Measurements from ENCODE around the gene FAM168A.
"Not testable (repeated sequence)": the region's sequence is repeated elsewhere in the genome, so short reads cannot be mapped to it uniquely, and the experiment has no call there.

Gene FAM168A

DNA sequence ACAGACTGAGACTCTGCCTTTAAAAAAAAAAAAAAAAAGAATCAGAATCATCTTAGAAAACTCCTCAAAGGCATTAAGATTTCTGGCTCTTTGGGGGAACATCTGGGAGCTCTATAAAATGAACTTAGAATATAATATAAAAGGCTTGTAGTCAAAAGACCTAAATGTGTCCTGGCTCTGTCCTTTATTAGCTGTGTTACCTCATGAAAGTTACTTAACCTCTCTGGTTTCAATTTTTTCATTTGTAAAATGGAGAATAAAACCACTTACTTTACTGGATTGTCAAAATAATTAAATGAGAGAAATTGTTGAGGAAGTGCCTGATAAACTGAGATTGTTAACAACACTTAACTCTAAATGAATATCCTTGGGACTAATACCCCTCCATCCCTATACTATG, 81.8 kb downstream of the FAM168A start:
- DNase-seq: no peak

DNA sequence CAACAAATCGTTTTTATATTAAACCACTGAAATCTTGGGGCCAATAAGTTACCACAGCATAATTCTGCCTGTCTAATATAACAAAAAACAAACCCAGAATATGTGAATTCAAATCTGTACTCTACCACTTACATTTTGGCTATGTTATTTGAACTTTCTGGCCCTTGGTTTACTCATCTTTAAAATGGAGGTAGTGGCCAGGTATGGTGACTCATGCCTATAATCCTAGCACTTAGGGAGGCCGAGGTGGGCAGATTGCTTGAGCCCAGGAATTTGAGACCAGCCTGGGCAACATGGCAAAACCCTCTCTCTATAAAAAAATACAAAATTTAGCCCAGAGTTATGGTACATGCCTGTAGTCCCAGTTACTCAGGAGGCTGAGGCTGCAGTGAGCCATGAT, 84.2 kb downstream of the FAM168A start:
- DNase-seq: no peak

DNA sequence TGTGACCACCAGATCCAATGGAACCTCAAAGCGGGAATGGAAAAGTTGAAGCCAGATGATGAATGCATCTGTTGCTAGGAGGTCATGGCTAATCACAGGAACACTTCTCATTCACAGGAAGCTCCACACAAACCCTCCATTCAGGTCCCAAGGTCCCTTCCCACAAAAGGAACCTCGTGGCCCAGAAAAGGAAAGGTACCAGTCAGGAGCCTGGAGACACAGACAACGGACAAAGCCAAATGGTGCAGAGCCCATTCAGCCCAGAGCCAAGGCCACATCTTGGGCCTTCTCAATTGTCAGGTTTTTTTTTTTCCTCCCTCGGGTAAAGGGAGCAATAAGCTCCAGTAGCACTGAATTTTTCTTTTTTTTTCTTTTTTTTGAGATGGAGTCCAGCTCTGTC, 87.0 kb downstream of the FAM168A start:
- no peak for DNase-seq

DNA sequence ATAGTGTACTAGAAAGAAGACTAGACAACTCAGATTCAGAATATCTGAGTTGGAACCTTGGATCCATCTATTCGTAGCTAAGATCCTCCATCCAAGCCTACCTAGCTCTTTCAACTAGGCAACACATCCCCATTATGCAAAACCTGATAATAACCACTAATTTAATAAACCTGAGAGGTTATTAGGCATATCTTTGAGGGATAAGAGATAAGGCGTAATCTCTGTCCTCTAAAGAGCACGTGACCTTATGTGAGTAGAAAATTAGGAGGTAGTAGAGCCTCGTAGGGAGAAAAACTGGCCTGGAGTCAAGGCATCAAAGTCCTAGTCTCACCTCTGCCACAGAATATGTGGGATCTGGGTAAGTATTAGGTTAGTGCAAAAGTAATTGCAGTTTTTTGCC, 87.8 kb downstream of the FAM168A start:
- no peak for DNase-seq

DNA sequence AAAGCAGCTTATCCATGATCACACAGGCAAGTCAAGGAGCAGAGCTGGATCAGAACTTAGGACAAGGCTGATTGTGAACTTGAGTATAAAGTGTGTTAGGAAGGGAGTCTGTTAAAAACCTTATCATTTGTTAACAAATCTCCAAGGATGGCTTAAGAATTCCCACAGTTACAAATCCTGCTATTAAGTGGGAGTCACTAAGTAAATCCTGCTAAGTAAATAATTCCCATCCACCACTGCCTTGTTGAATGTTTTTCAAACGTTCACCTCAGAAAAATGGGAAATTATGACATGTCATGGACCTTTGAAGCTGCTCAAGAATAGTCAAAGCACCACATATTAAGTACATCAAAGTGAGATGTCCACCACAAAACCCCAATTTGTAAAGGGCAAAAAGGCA, 88.7 kb downstream of the FAM168A start:
- DNase-seq: no peak

DNA sequence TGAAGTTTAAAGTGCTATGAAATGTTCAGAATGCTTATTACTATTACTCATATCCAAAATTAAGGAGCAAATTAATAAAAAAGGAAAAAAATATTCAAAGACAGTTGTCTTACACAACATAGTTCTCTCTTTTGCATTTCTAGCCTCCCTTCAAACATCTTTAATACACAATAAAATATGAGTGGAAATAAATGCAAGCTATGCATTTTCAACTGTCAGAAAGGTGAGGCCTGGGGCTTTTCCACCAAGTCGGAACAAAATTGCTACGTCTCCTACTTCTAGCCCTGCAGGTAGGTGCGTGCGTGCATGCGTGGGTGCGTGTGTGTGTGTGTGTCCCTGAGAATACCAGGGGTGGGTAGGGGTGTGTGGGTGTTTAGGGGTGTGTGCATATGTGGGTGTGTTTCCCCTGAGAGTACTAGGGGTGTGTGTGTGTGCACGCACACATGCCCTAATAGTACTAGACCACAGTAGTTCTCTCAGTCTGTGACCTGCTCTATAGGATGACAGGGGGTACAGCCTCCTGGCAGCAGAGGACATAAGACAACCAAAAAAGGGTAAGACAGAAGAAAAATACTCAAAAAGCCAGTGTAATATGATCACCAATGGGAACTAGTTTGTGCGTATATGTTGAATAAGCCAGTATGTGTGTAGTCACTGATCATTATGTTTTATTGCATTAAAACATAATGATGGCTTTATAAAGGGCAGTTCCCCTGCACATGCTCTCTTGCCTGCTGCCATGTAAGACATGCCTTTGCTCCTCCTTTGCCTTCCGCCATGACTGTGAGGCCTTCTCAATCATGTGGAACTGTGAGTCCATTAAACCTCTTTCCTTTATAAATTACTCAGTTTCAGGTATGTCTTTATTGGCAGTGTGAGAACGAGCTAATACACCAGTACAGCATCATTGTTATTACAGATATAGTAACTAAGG, 89.4 kb downstream of the FAM168A start:
- no peak for DNase-seq

DNA sequence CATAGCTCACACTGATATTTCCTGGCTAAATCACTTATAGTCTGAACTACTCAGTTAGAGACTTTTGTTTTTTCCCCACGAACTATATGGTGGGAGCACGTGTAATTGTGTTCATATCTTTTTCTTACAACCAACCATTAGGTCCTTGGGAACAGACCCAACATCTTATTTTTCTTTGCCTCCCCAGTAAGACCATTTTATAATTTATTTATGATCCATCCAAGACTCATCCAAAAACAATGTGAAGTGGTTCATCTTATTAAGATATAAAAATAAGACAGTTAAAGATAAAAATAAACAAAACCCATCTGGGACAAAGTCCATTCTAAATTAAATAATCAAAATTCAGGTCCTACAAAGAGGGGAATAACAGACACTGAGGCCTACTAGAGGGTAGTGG, 90.8 kb downstream of the FAM168A start:
- DNase-seq: no peak

DNA sequence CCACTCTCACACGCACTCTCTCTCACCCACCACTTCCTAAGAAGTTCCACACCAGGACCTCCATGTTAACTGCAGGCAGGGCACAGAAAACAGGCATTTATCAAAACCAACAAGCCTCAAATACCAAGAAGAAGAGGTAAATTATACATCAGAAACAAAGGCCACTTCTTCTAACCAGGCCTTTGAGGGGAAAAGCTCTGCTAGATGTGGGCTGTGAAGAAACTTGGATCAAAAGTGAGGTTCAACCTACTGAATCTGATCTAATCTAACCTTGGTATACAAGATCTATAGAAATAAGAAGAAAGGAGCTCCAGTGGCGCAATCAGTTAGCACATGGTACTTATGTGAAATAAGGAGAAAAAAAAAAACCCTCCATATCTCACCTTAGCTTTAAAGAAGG, 91.9 kb downstream of the FAM168A start:
- no peak for DNase-seq

DNA sequence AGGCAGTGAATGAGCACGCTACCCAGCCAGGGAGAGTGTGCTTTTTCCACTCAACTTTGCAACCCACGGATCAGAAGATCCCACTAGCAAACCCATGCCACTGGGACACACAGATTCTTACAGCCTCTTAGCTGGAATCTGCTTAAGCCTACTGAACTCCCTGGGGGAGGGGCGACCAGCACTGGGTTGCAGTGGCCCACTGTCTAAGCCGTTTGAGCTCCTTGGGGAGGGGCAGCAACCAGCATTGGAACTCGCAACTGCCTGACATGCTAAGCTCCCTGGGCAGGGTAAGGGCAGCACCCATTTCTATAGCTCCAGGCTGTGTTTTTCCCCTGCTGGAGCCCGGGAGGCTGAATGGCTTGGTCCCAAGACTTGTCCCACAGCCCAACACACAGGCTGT, 99.6 kb downstream of the FAM168A start:
- no peak for DNase-seq

DNA sequence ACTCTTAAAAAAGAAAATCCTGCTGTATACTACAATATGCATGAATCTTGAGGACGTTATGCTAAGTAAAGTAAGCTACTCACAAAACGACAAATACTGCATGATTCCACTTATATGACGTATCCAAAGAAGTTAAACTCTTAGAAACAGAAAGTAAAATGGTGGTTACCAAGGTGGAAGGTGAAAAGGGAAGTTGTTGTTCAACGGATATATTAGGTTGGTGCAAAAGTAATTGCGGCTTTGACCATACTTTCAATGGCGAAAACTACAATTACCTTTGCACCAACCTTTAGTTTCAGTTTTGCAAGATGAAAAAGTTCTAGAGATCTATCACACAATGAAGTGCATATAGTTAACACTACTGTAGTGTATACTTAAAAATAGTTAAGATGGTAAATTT, 101.8 kb downstream of the FAM168A start:
- no peak for DNase-seq

DNA sequence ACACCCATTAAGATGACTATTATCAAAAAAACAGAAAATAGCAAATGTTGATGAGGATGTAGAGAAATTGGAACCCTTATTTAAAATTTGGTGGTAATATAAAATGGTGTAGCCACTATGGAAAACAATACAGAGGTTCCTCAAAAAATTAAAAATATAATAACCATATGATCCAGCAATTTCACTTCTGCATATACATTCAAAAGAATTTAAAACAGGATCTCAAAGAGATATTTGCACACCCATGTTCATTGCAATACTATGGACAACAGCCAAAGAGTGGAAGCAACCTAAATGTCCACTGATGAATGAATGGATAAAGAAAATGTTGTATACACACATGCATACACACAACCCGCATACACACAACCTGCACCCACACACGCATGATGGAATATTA, 102.2 kb downstream of the FAM168A start:
- DNase-seq: no peak

DNA sequence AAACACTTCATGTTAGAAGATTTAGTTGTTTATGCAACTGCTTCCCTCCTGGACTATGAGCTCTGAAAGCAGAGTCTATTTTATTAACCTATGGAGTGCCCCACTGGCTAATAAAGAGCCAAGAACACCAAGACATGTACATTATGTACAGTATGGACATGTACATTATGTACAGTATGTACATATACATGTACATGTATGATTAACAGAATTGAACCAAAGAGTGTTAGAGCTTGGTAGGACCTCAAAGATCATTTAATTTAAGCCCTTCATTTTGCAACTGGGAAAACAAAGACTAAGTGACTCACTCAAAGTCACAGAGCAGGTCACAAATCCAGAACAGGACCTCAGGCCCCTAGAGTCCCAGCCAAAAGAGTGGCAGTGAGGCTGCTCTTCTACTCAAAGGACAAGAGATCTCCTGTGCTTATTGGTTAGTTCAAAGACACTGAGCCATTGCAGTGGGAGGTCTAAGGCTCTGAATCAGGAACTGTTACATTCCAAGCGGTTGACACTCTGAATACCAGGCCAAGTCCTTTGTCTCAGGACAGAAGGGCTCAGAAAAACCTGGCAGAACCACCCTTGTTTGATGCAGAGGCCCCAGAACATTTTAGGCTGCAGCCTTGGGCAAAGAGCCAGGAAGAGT, 103.8 kb downstream of the FAM168A start:
- no peak for DNase-seq

DNA sequence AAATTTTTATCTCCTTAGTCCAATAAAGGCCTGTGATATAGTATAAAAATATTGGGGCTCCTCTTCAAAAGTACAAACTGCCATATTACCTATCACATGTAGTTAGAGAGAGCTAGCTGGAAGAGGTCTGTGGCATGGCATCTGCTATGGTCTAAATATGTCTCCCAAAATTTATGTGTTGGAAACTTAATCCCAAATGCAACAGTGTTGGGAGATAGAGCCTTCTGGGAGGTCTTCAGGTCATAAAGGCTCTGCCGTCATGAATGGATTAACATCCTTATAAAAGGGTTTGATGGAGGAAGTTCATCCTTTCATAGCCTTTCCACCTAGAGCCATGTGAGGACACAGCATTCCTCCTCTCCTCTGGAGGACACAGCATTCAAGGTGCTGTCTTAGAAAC, 116.3 kb downstream of the FAM168A start:
- no peak for DNase-seq

DNA sequence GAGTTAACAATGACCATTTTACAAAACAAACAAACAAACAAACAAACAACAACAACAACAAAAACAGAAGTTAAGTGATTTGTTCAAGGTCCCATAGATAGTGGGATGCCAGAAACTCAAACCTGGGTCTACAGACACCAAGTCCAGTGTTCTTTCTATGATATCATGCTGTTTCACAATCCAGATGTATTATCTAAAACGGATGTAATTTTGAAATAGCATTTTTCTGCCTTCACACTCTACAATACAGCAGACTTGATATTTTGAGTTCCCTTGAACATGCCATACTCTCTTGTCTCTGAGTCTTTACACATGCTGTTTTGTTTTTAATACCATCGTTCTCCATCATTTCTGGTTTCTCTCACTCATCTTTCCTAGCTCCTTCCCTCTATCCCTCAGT, 117.2 kb downstream of the FAM168A start:
- peak; percentile 43 to 63 for DNase-seq

DNA sequence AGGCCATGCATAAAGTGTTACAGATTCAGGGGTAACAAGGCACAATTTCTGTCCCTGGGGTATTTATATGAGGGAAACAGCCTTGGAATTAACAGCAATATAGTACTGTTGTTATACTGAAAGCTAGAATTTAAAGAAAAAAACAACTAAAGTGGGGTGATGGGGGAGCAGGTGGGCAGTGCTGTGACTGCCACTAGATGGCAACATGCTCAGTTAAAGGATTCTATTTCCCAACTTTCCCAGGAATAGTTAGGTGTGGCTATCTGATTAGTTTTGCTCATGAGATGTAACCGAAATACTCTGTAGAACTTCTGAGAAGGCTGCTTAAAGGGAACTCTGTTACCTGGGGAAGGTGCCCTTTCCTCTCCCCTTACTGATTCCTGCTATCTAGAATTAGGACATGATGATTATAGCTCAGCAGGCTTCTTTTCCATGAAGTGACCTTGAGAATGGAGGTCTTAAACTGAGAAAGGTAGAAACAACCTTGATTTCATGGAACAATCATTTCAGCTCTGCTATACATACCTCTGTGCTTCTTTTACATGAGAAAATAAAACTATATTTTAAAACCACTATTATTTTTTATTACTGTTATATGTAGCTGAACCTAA, 119.1 kb downstream of the FAM168A start:
- DNase-seq: peak in 1 of 2 donors; percentile 31

DNA sequence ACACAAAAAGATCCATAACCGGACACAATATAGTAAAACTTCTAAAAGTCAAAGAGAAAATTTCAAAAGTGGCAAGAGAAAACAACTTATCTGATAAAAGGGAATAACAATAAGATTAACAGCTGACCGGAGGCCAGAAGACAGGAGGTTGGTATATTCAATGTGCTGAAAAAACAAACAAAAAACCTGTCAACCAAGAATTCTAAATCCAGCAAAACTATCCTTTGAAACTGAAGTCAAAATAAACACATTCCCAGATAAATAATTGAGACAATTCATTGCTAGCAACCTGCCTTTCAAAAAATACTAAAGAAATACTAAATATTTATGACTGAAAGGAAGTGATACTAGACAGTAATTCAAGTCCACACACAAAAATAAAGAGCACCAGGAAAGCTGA, 120.4 kb downstream of the FAM168A start:
- no peak for DNase-seq

DNA sequence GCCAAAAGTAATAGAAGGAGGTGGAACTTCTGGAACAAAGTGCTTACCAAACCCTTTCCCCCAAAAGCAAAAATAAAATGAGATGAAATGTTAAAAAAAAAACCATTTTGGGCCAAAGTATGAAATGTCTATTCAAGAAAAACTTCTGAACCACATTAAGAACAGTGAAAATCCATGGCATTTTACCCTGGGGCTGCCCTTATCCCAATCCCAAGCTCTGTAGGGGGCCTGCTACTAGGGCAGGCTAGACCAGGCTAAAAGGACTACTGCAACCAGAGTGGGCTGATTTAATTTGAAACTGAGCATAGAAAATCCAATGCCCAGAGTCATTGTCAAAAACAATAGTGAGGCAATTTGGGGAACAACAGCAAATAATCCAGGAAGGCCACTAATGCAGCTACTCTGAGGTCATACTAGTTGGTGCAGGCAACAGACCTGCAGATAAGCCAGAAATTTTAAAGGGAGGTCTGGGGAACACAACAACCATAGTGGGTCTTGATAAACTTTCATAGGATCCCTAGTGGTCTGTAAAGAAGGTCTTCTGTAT, 122.3 kb downstream of the FAM168A start:
- DNase-seq: peak; percentile 78 to 80

DNA sequence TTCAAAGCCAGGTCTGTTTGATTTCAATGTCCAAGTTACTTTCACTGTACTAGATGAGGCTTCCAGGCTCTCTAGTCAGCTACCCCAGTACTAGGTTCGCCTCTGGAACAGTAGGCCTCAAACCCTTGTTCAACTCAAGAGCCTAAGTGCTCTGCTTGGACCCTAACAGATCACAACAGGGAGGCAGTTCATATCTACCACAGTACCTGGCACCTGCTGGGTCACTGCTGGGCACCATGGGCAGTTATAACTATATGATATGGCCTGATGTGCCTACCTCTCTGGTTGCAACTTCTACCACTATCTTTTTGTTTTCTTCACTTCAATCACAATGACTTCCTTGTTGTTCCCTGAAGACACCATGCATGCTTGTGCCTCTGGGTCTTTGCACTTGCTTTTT, 124.7 kb downstream of the FAM168A start:
- no peak for DNase-seq

DNA sequence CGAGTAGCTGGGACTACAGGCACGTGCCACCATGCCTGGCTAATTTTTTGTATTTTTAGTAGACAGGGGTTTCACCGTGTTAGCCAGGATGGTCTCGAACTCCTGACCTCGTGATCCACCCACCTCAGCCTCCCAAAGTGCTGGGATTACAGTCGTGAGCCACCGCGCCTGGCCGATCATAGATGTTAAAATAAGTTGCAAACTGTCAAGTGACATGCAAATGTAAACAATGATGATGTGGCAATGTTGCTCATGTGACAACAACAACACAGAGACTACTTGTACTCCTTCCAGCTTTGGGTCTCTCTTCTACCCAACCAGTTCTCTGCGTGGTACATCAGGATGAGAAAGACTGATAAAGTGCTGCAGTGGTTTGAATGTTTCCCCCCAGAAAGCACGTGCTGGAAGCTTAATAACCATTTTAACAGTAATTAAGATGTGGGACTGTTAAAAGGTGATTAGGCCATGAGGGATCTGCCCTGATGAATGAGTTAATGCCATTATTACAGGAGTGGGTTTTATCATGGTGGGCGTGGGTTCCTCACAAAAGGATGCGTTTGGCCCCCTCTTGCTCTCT, 127.8 kb downstream of the FAM168A start:
- not testable (repeated sequence) for DNase-seq

DNA sequence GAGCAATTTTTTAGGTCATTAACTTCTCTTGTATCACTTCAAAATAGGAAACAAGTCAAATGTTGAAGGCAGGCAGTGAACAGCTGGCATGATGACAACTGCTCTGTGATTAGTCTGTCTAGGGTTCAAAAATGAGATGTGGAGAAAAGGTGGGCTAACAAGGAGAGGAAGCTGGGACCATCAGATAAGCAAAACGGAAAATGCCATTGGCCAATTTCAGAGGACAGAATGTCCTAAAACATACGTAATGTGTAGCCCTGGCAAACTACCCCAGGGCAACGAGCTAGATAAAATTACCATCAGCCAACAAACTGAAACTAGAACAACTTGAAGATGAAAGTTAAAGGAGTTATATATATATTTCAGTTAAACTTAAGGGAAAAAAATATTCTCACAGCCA, 128.5 kb downstream of the FAM168A start:
- DNase-seq: no peak

DNA sequence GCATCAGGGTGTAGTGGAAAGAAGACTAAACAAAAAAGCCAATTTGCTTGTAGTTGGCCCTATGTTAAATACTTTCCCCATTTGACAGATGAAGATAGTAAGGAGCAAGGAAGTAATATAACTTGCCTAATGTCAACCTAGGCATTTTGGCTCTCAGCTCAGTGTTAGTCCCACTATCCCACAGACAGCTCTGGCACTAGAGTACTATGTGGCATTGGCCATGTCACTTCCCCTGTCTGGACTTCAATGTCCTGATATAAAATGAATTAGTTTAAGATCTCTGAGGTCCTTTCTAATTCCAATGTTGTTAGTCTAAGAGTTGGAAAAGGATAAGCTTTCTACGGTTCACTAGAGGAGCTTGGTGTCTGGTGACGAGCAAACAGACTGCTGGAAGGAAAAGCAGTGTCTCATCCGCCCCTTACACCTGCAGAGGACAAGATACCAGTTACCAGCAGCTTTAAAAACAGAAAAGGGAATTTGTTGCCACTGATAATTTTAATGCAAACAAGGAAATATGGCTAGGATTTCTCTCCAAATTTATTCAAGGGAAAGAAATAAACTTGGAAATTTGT, 129.2 kb downstream of the FAM168A start:
- no peak for DNase-seq

DNA sequence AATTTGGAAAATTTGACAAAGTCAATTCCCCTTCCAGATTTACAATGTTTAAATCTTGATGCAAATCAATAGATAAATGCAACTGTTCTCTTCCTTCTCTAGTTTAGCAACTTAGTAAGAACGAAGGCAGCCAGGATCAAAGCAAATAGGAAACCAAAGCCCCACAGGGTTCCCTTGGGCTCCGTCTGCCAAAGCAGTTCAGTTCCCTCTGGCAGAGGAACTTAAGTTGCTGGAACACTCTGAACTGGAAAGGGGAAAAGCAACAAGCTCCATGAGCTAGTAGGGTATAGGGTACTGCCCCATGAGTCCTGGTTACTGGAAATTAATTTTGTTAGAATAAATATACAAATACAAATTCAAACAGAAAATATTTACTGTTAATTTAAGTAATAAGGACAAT, 130.4 kb downstream of the FAM168A start:
- DNase-seq: peak; percentile 38 to 44

DNA sequence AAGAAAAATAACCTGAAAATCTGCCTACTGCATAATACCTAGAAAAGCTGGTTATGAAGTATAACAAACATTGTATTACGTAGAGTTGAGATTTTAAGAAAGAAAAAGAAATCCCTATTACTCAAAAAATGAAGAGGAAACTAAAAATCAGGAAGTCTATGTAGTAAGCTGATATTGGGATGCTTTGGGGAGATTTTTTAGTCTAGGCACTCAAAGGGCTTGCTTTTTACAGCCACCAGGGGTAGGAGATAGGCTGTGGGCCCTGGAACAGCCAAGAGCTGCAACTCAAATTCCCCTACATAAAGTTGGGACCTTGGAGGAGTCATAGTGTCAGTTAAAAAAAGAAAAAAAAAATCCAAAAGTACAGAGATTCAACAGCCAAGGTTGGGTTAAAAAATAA, 131.3 kb downstream of the FAM168A start:
- DNase-seq: peak; percentile 79 to 91
